ENCODE results near the gene GIMAP6. TPM values are rescaled to one million over a fixed set of nuclear protein-coding genes. Genes with fewer than 3 reads are reported as not detected.
"Not testable (repeated sequence)": the region's sequence is repeated elsewhere in the genome, so short reads cannot be mapped to it uniquely, and the experiment has no call there.

The GIMAP6 gene
- total RNA-seq, 3 donors from 2014 or later = 7.5 to 14.9 (median 13.2) TPM

- H3K36me3 ChIP-seq (ENCODE audit: low read depth) = no peaks in the 10 kb centered on the region
- ATAC-seq (peak; percentile 64), DNase-seq (no peak)
- no peak overlapping the region for H3K4me3 ChIP-seq
- TF ChIP-seq, protein P1, sequence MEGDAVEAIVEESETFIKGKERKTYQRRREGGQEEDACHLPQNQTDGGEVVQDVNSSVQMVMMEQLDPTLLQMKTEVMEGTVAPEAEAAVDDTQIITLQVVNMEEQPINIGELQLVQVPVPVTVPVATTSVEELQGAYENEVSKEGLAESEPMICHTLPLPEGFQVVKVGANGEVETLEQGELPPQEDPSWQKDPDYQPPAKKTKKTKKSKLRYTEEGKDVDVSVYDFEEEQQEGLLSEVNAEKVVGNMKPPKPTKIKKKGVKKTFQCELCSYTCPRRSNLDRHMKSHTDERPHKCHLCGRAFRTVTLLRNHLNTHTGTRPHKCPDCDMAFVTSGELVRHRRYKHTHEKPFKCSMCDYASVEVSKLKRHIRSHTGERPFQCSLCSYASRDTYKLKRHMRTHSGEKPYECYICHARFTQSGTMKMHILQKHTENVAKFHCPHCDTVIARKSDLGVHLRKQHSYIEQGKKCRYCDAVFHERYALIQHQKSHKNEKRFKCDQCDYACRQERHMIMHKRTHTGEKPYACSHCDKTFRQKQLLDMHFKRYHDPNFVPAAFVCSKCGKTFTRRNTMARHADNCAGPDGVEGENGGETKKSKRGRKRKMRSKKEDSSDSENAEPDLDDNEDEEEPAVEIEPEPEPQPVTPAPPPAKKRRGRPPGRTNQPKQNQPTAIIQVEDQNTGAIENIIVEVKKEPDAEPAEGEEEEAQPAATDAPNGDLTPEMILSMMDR (IDR thresholded peaks at IDR 0.05) = no peak
- H3K9me3 ChIP-seq = no peaks in the 10 kb centered on the region
- H3K4me1 ChIP-seq (ENCODE audit: low read depth) = peaks cover 5% of the 10 kb centered on the region
- intact Hi-C loops (cut with DNase I, micrococcal nuclease) = no loop called here
These were observed 45.4 kb downstream of the GIMAP6 start for GRCh38 chr7:150586785-150587152.

GRCh38 chr7:150586068-150586784, 46.0 kb downstream of the GIMAP6 start:
- no peaks in the 10 kb centered on the region for H3K9me3 ChIP-seq
- DNase-seq = no peak
- intact Hi-C loops (cut with DNase I, micrococcal nuclease) = no loop called here
- peaks cover 5% of the 10 kb centered on the region for H3K4me1 ChIP-seq (ENCODE audit: low read depth)
- H3K4me3 ChIP-seq = no peak overlapping the region
- TF ChIP-seq, protein P1 (IDR thresholded peaks at IDR 0.05) = no peak
- peak; percentile 80 for ATAC-seq
- no peaks in the 10 kb centered on the region for H3K36me3 ChIP-seq (ENCODE audit: low read depth)

GRCh38 chr7:150585199-150585598, 47.0 kb downstream of the GIMAP6 start:
- H3K9me3 ChIP-seq = no peaks in the 10 kb centered on the region
- no peak for DNase-seq
- TF ChIP-seq, protein P1 (IDR thresholded peaks at IDR 0.05) = no peak
- ATAC-seq = no peak
- H3K4me3 ChIP-seq = no peak overlapping the region
- intact Hi-C loops (cut with DNase I, micrococcal nuclease) = no loop called here
- H3K4me1 ChIP-seq (ENCODE audit: low read depth) = peaks cover 5% of the 10 kb centered on the region
- no peaks in the 10 kb centered on the region for H3K36me3 ChIP-seq (ENCODE audit: low read depth)

- no peak overlapping the region for H3K4me3 ChIP-seq
- H3K4me1 ChIP-seq (ENCODE audit: low read depth) = no peaks in the 10 kb centered on the region
- H3K36me3 ChIP-seq (ENCODE audit: low read depth) = no peaks in the 10 kb centered on the region
- no peak for DNase-seq
- no peaks in the 10 kb centered on the region for H3K9me3 ChIP-seq
- peak; percentile 90 for ATAC-seq
- intact Hi-C loops (cut with DNase I, micrococcal nuclease) = no loop called here
- TF ChIP-seq, protein P1 (IDR thresholded peaks at IDR 0.05) = no peak
These were observed 51.4 kb downstream of the GIMAP6 start for GRCh38 chr7:150580638-150581394.

DNA sequence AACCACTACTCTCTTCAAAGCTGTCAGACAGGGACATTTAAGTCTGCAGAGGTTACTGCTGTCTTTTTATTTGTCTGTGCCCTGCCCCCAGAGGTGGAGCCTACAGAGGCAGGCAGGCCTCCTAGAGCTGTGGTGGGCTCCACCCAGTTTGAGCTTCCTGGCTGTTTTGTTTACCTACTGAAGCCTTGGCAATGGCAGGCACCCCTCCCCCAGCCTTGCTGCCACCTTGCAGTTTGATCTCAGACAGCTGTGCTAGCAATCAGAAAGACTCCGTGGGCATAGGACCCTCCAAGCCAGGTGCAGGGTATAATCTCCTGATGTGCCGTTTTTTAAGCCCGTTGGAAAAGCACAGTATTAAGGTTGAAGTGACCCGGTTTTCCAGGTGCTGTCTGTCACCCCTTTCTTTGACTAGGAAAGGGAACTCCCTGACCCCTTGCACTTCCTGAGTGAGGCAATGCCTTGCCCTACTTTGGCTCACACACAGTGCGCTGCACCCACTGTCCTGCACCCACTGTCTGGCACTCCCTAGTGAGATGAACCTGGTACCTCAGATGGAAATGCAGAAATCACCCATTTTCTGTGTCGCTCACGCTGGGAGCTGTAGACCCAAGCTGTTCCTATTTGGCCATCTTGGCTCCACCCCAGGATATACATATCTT, 52.1 kb downstream of the GIMAP6 start:
- ATAC-seq (peak; percentile 41), DNase-seq (peak; percentile 45 to 61 (median 57))
- H3K36me3 ChIP-seq (ENCODE audit: low read depth); H3K4me3 ChIP-seq; H3K9me3 ChIP-seq; intact Hi-C loops (cut with DNase I, micrococcal nuclease); H3K4me1 ChIP-seq (ENCODE audit: low read depth): not testable (repeated sequence)

Other genes starting within 250 kb of the GIMAP6 start
- gene GIMAP8, start 181.8 kb downstream of the GIMAP6 start, total RNA-seq = 1 to 10 TPM; 4.1 to 9.1 (median 5.5) TPM
- 10 to 100 TPM in 1 of 3 donors, 1 to 10 TPM in 2; 6.7 to 11.5 (median 9.8) TPM for gene GIMAP7, start 117.5 kb downstream of the GIMAP6 start, total RNA-seq
- gene GIMAP4, start 65.0 kb downstream of the GIMAP6 start, total RNA-seq = 10 to 100 TPM; 10.5 to 22.6 (median 18.1) TPM
- gene GIMAP2, start 53.3 kb upstream of the GIMAP6 start, total RNA-seq = 1 to 10 TPM; 8.1 to 8.6 (median 8.3) TPM
- gene GIMAP1, start 84.2 kb upstream of the GIMAP6 start, total RNA-seq = 1 to 10 TPM in 2 of 3 donors, under 1 TPM in 1; 0.84 to 3.6 (median 2.9) TPM
- gene GIMAP5, start 105.0 kb upstream of the GIMAP6 start, total RNA-seq = 10 to 100 TPM in 1 of 3 donors, 1 to 10 TPM in 2; 3.1 to 10.3 (median 9.3) TPM
- 100 to 1,000 TPM; 210 to 401 (median 338) TPM for gene TMEM176B, start 168.0 kb upstream of the GIMAP6 start, total RNA-seq
- 100 to 1,000 TPM; 178 to 282 (median 245) TPM for gene TMEM176A, start 168.4 kb upstream of the GIMAP6 start, total RNA-seq
- gene AOC1, start 220.1 kb upstream of the GIMAP6 start, total RNA-seq = 100 to 1,000 TPM; 249 to 756 (median 606) TPM

All from mucosa of descending colon (tissue), 3 donors.